HepG2 (cell line): Measurements from ENCODE around the gene FMR1. TPM values are rescaled to one million over a fixed set of nuclear protein-coding genes. Genes with fewer than 3 reads are reported as not detected.

Source experiments
- ATAC-seq: fragments of 200-7000 bp; cut with Tn5 transposase; 3 replicates; pipeline ENCODE4 v1.9.1; 2020; ENCODE audit warnings: mild to moderate bottlenecking, moderate library complexity
- BruUV-seq: library from RNA; stranded (reverse); fragments of 400-500 nt; replicated peaks from 2 replicates; lab custom pipeline; 2021; lab: Mats Ljungman, UMichigan
- CTCF ChIA-PET: fragments of 300-600 bp; formaldehyde crosslinking; extraction: SDS; loops from one replicate; lab custom pipeline; 2021; ENCODE audit warnings: low total read pairs, inconsistent platforms, low intra/inter-chr PET ratio; lab: Yijun Ruan, JAX
- POLR2A ChIA-PET: fragments of 350-600 bp; sonication (Branson Sonifier 250); formaldehyde crosslinking; loops from one replicate; lab custom pipeline; 2020; ENCODE audit warnings: antibody characterized with exemption, inconsistent platforms; lab: Yijun Ruan, JAX
- DNase-seq: peaks from one replicate; pipeline ENCODE4 v3.0.0-alpha.2; 2015; ENCODE audit warnings: low spot score
- FAIRE-seq: peaks from 3 replicates; lab custom pipeline; 2011; peaks lifted over from hg19 to GRCh38; lab: Jason Lieb, UNC
- H2AFZ ChIP-seq: one replicate; pipeline ENCODE4 v1.6.1; 2011; ENCODE audit warnings: low read length, inconsistent platforms
- H3K27ac ChIP-seq: fragments of 300-600 bp; 3 replicates; pipeline ENCODE4 v1.8.0; 2011; ENCODE audit warnings: mixed run types, mild to moderate bottlenecking, mixed read lengths, low read length, inconsistent platforms; ENCODE audit not compliant: insufficient read depth; ENCODE audit errors: extremely low read length
- H3K27me3 ChIP-seq, 2 experiments: fragments of 200-600 bp in 1 of 2; 2 replicates in 1 of 2; 3 replicates in 1 of 2; pipeline versions ENCODE4 v1.6.0 to v1.8.0; 2011; ENCODE audit warnings: low read length in 2 of 2, mild to moderate bottlenecking in 2 of 2, moderate library complexity in 2 of 2, inconsistent platforms in 1 of 2; ENCODE audit not compliant: insufficient read depth in 2 of 2, control insufficient read depth in 1 of 2
- H3K36me3 ChIP-seq, 2 experiments: fragments of 200-600 bp in 1 of 2; replicated peaks in 1 of 2; 2 replicates in 1 of 2; 3 replicates in 1 of 2; pipeline versions ENCODE4 v1.5.1 to v1.8.0; 2011; ENCODE audit warnings: low read length in 2 of 2, inconsistent platforms in 1 of 2; ENCODE audit not compliant: insufficient read depth in 2 of 2, control insufficient read depth in 1 of 2
- H3K4me1 ChIP-seq: 2 replicates; pipeline ENCODE4 v1.5.1; 2012; ENCODE audit warnings: low read length, inconsistent platforms; ENCODE audit not compliant: insufficient read depth
- H3K4me2 ChIP-seq: 2 replicates; pipeline ENCODE4 v1.6.0; 2011; ENCODE audit warnings: low read depth, low read length, inconsistent platforms
- H3K4me3 ChIP-seq, 3 experiments: fragments of 200-600 bp in 1 of 3; sonication (generic), shearing (Covaris generic) in 1 of 3; replicated peaks in 1 of 3; 2 replicates each; pipeline ENCODE4 v1.5.1; 2011 to 2016; ENCODE audit warnings: low read length in 3 of 3, inconsistent platforms in 2 of 3, low read depth in 2 of 3, mild to moderate bottlenecking in 2 of 3, control low read depth in 1 of 3, mixed read lengths in 1 of 3; ENCODE audit not compliant: insufficient read depth in 1 of 3
- H3K79me2 ChIP-seq: one replicate; pipeline ENCODE4 v1.6.1; 2011; ENCODE audit warnings: low read length, inconsistent platforms; ENCODE audit not compliant: insufficient read depth
- H3K9ac ChIP-seq: 2 replicates; pipeline ENCODE4 v1.6.0; 2011; ENCODE audit warnings: mild to moderate bottlenecking, low read depth, low read length, inconsistent platforms; ENCODE audit not compliant: insufficient read depth
- H3K9me3 ChIP-seq: 2 replicates; pipeline ENCODE4 v1.5.1; 2012; ENCODE audit warnings: mild to moderate bottlenecking, low read length
- H4K20me1 ChIP-seq: 2 replicates; pipeline ENCODE4 v1.6.0; 2011; ENCODE audit warnings: inconsistent platforms, mild to moderate bottlenecking, low read length, moderate library complexity; ENCODE audit not compliant: insufficient read depth
- AFF4 ChIP-seq: sonication (generic); formaldehyde crosslinking; IDR thresholded peaks from 2 replicates; pipeline ENCODE4 v1.4.0; 2020; ENCODE audit warnings: missing genetic modification reagents
- ARID2 ChIP-seq: sonication (generic); formaldehyde crosslinking; IDR thresholded peaks from 2 replicates; pipeline ENCODE4 v1.8.1; 2022; ENCODE audit warnings: mild to moderate bottlenecking, missing genetic modification reagents, borderline replicate concordance
- EP300 ChIP-seq, 3 experiments: sonication (generic) in 1 of 3; formaldehyde crosslinking in 1 of 3; IDR thresholded peaks; 2 replicates each; pipeline versions ENCODE4 v1.5.1 to v1.6.1; 2011 to 2020; ENCODE audit warnings: low read depth in 2 of 3, low read length in 2 of 3, borderline replicate concordance in 1 of 3, improper control_type of control experiment in 1 of 3, mild to moderate bottlenecking in 1 of 3, missing genetic modification reagents in 1 of 3, moderate library complexity in 1 of 3
- GFI1 ChIP-seq: sonication (generic); formaldehyde crosslinking; IDR thresholded peaks from 2 replicates; pipeline ENCODE4 v1.5.0; 2020; ENCODE audit warnings: missing genetic modification reagents, mild to moderate bottlenecking, borderline replicate concordance
- HNRNPUL1 ChIP-seq: fragments of 200-400 bp; formaldehyde crosslinking; IDR thresholded peaks from 2 replicates; pipeline ENCODE4 v1.6.1; 2017; ENCODE audit warnings: low read depth, mild to moderate bottlenecking, low read length, moderate library complexity
- KDM1A ChIP-seq: IDR thresholded peaks from 2 replicates; pipeline ENCODE4 v1.6.1; 2016; ENCODE audit warnings: missing compliant biosample characterization
- MED1 ChIP-seq: sonication (generic); formaldehyde crosslinking; IDR thresholded peaks from 2 replicates; pipeline ENCODE4 v1.4.0; 2020; ENCODE audit warnings: missing genetic modification reagents
- NFE2L2 ChIP-seq: fragments of 150-350 bp; IDR thresholded peaks from 2 replicates; pipeline ENCODE4 v1.6.1; 2014; ENCODE audit warnings: low read length
- PRDM4 ChIP-seq: sonication (generic); formaldehyde crosslinking; IDR thresholded peaks from 2 replicates; pipeline ENCODE4 v1.9.0; 2021; ENCODE audit warnings: missing genetic modification reagents, borderline replicate concordance
- REXO4 ChIP-seq: sonication (generic); formaldehyde crosslinking; IDR thresholded peaks from 2 replicates; pipeline ENCODE4 v1.8.0; 2022; ENCODE audit warnings: missing genetic modification reagents, mild to moderate bottlenecking, borderline replicate concordance
- ZNF12 ChIP-seq: sonication (generic); formaldehyde crosslinking; IDR thresholded peaks from 2 replicates; pipeline ENCODE4 v1.5.0; 2020; ENCODE audit warnings: missing genetic modification reagents
- ZNF138 ChIP-seq: sonication (generic); formaldehyde crosslinking; IDR thresholded peaks from 2 replicates; pipeline ENCODE4 v1.5.0; 2020; ENCODE audit warnings: mild to moderate bottlenecking, low read depth, missing genetic modification reagents
- ZNF335 ChIP-seq: sonication (generic); formaldehyde crosslinking; IDR thresholded peaks from 2 replicates; pipeline ENCODE4 v1.4.0; 2020; ENCODE audit warnings: missing genetic modification reagents
- ZNF382 ChIP-seq: sonication (generic); formaldehyde crosslinking; IDR thresholded peaks from 2 replicates; pipeline ENCODE4 v1.5.0; 2020; ENCODE audit warnings: missing genetic modification reagents, mild to moderate bottlenecking, borderline replicate concordance
- ZNF383 ChIP-seq: sonication (generic); formaldehyde crosslinking; IDR thresholded peaks from 2 replicates; pipeline ENCODE4 v1.4.0; 2020; ENCODE audit warnings: missing genetic modification reagents, mild to moderate bottlenecking, borderline replicate concordance
- ZNF550 ChIP-seq: sonication (generic); formaldehyde crosslinking; IDR thresholded peaks from 2 replicates; pipeline ENCODE4 v1.4.0; 2020; ENCODE audit warnings: mild to moderate bottlenecking, missing genetic modification reagents, borderline replicate concordance
- ZNF557 ChIP-seq: sonication (generic); formaldehyde crosslinking; IDR thresholded peaks from 2 replicates; pipeline ENCODE4 v1.4.0; 2020; ENCODE audit warnings: missing genetic modification reagents
- ZNF672 ChIP-seq: sonication (generic); formaldehyde crosslinking; IDR thresholded peaks from 2 replicates; pipeline ENCODE4 v1.8.1; 2022; ENCODE audit warnings: missing genetic modification reagents
- ZNF816 ChIP-seq: sonication (generic); formaldehyde crosslinking; IDR thresholded peaks from 2 replicates; pipeline ENCODE4 v1.8.0; 2022; ENCODE audit warnings: missing genetic modification reagents, mild to moderate bottlenecking, borderline replicate concordance
- WGBS: methylation state at CpG from one replicate; pipeline ENCODE4 v1.1.6; 2017; ENCODE audit warnings: low lambda C conversion rate; 5-methylcytosine and 5-hydroxymethylcytosine counted together
- in situ Hi-C: cut with HindIII; loops from 2 replicates; pipeline ENCODE4 v1.10.0; 2017; ENCODE audit warnings: low pct_unique_long_range_greater_than_20kb; ENCODE audit not compliant: extremely low pct_ligation_motif_present
- intact Hi-C: fragments of 100-400 bp; cut with micrococcal nuclease; formaldehyde crosslinking; loops from one replicate; pipeline ENCODE4 v1.10.0; 2022; ENCODE audit not compliant: unreplicated experiment
- polyA plus RNA-seq, 8 experiments: library from polyadenylated mRNA; depleted of rRNA in 3 of 8; stranded (reverse) in 7 of 8; unstranded in 1 of 8; fragments of >200 nt; fragmentation: Illumina TruSeq in 4 of 8; extraction: Trizol in 4 of 8; gene quantifications; 2 replicates each; pipeline versions ENCODE4 v1.2.1 to v1.2.3, GENCODE V29; 2011 to 2016; ENCODE audit warnings: low read depth in 4 of 8, missing spikeins in 1 of 8, mixed read lengths in 1 of 8; ENCODE audit not compliant: insufficient read depth in 1 of 8
- total RNA-seq, 5 experiments: library from RNA; depleted of rRNA; stranded (reverse); fragments of >200 nt; fragmentation: Illumina TruSeq; extraction: Trizol; gene quantifications; 2 replicates each; pipeline ENCODE4 v1.2.3, GENCODE V29; 2016; ENCODE audit warnings: low read depth in 1 of 5

The FMR1 gene
- total and polyA plus RNA-seq, 2 of the 13 experiments (the other 11 are each of a cell fraction or from before 2014, with no cell fraction given), result 27.8 to 49.6 TPM

GRCh38 chrX:147960722-147961121 is 49.0 kb downstream of the FMR1 start:
- FAIRE-seq (no peak), DNase-seq (no peak), ATAC-seq (no peak)
- intact Hi-C loops, result no loop called here
- POLR2A ChIA-PET, result no interaction called here
- no peaks in the 10 kb centered on the region for H3K27me3 ChIP-seq
- in situ Hi-C loops, result no loop called here
- no peak overlapping the region for H3K4me2 ChIP-seq
- 0% methylated on average over 2 of the region's 2 CpGs for WGBS
- no peaks in the 10 kb centered on the region for H3K9me3 ChIP-seq
- no peak overlapping the region for H2AFZ ChIP-seq
- H3K9ac ChIP-seq, result no peak overlapping the region
- no peak overlapping the region for H3K4me3 ChIP-seq
- no peaks in the 10 kb centered on the region for H4K20me1 ChIP-seq
- BruUV-seq, result no TSS peak
- H3K4me1 ChIP-seq, result no peaks in the 10 kb centered on the region
- CTCF ChIA-PET, result no interaction called here
- no peaks in the 10 kb centered on the region for H3K79me2 ChIP-seq
- H3K27ac ChIP-seq, result no peak overlapping the region
- no peaks in the 10 kb centered on the region for H3K36me3 ChIP-seq
- no peak for TF ChIP-seq ZNF138 (CRISPR knock-in tag)
- TF ChIP-seq MED1 (CRISPR knock-in tag), result no peak
- TF ChIP-seq ARID2, result no peak
- no peak for TF ChIP-seq AFF4 (CRISPR knock-in tag)
- no peak for TF ChIP-seq ZNF672 (CRISPR knock-in tag)
- TF ChIP-seq ZNF12 (CRISPR knock-in tag), result no peak
- TF ChIP-seq PRDM4, result no peak
- no peak for TF ChIP-seq HNRNPUL1
- TF ChIP-seq GFI1 (CRISPR knock-in tag), result no peak
- no peak for TF ChIP-seq ZNF557 (CRISPR knock-in tag)
- TF ChIP-seq EP300 (IDR thresholded peaks at IDR 0.05; ENCODE audit: low read depth in 2 of 2, low read length in 2 of 2), result no peak
- no peak for TF ChIP-seq EP300 (CRISPR knock-in tag; IDR thresholded peaks at IDR 0.05; ENCODE audit: borderline replicate concordance)
- no peak for TF ChIP-seq NFE2L2
- no peak for TF ChIP-seq ZNF383
- no peak for TF ChIP-seq REXO4 (CRISPR knock-in tag)
- TF ChIP-seq KDM1A (CRISPR knock-in tag), result no peak
- TF ChIP-seq ZNF816, result no peak
- TF ChIP-seq ZNF335 (CRISPR knock-in tag), result no peak
- TF ChIP-seq ZNF382 (CRISPR knock-in tag), result no peak
- no peak for TF ChIP-seq ZNF550 (CRISPR knock-in tag)
